ENCODE results near the gene DIPK1B.

DNA sequence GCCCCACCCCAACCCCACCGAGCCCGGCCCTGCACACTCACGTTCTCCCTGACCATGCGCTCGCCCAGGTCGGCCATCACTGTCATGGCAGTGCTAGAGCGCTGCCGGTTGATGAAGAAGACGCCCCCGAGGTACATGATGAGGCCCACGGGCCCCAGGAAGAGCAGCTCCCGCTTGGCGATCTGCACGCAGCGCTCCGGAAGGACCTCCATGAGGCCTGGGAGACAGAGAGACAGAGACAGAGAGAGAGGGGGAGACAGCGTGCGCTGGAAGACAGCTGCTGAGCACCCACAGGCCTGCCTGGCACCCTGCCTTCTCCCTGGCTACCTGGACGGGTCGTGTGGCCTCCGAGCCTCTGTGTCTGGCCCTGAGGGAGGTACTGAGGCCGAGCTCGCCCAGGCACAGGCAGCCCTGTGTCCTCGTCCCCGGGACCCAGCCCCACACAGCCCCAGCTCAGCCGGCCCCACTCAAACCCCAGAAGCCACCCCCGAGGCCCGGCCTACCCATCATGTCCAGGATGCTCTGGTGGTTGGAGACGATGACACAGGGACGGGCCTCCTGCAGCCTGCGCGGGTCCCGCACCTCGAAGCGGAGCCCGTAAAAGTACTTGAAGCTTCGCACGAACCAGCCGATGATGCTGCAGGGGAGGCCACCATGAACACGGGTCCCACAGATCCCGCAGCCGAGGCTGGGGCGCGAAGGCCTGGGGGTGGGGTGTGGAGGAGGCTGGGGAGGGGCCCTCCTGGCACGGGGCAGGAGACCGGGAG is 35.3 kb upstream of the DIPK1B start:
- TF ChIP-seq AR (CRISPR knock-in tag; IDR thresholded peaks at IDR 0.05) (no peak), NR3C1 (CRISPR knock-in tag; conservative IDR thresholded peaks at IDR 0.05; ENCODE audit: low read depth) (no peak), CTCF (IDR thresholded peaks at IDR 0.05) (no peak), CBFB (CRISPR knock-in tag; IDR thresholded peaks at IDR 0.05; ENCODE audit: low read depth) (no peak), ZNF232 (CRISPR knock-in tag; IDR thresholded peaks at IDR 0.05) (no peak), USF2 (CRISPR knock-in tag; IDR thresholded peaks at IDR 0.05) (no peak), IRF2 (CRISPR knock-in tag; IDR thresholded peaks at IDR 0.05; ENCODE audit: borderline replicate concordance, low read depth) (no peak), JAZF1 (CRISPR knock-in tag; IDR thresholded peaks at IDR 0.05) (no peak), ZNF138 (CRISPR knock-in tag; conservative IDR thresholded peaks at IDR 0.05) (no peak), NFE2L1 (CRISPR knock-in tag; IDR thresholded peaks at IDR 0.05) (no peak), TCF7 (CRISPR knock-in tag; IDR thresholded peaks at IDR 0.05; ENCODE audit: low read depth) (no peak)
- TF ChIP-seq, protein P1, sequence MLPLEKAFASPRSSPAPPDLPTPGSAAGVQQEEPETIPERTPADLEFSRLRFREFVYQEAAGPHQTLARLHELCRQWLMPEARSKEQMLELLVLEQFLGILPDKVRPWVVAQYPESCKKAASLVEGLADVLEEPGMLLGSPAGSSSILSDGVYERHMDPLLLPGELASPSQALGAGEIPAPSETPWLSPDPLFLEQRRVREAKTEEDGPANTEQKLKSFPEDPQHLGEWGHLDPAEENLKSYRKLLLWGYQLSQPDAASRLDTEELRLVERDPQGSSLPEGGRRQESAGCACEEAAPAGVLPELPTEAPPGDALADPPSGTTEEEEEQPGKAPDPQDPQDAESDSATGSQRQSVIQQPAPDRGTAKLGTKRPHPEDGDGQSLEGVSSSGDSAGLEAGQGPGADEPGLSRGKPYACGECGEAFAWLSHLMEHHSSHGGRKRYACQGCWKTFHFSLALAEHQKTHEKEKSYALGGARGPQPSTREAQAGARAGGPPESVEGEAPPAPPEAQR (CRISPR knock-in tag; IDR thresholded peaks at IDR 0.05): no peak
